LNCaP clone FGC (cell line): Measurements from ENCODE around the gene C10orf71.

Experiments
- DNase-seq: peaks from one replicate; pipeline ENCODE4 v3.0.0-alpha.2; 2011; ENCODE audit warnings: low read depth
- H3K4me3 ChIP-seq: 2 replicates; pipeline ENCODE4 v1.5.1; 2011; ENCODE audit warnings: mild to moderate bottlenecking, low read depth, low read length, control low read depth
- TF ChIP-seq, protein P1 (sequence below): IDR thresholded peaks from 2 replicates; pipeline ENCODE4 v1.5.1; 2012; ENCODE audit warnings: mild to moderate bottlenecking; ENCODE audit not compliant: control insufficient read depth, insufficient read depth; ENCODE audit errors: extremely low read depth

The C10orf71 gene

DNA sequence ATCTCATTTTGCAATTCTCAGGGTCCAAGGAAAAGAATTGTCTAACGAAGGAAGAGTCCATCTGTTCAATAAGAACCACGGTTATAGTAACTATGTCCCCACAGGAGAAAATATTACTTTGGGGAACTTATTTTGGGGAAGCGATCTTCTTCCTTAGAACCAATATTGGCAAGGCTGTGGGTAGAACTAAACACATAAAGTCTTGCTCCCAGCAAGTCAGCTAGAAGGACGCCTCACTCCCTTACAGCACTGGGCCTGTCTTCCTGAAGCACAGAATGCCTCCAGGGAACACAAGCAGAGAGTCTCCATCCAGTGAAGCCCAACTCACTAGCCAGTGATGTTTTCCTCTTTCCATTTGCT lies 30.2 kb downstream of the C10orf71 start:
- no peak overlapping the region for H3K4me3 ChIP-seq
- no peak for DNase-seq
- TF ChIP-seq, protein P1, sequence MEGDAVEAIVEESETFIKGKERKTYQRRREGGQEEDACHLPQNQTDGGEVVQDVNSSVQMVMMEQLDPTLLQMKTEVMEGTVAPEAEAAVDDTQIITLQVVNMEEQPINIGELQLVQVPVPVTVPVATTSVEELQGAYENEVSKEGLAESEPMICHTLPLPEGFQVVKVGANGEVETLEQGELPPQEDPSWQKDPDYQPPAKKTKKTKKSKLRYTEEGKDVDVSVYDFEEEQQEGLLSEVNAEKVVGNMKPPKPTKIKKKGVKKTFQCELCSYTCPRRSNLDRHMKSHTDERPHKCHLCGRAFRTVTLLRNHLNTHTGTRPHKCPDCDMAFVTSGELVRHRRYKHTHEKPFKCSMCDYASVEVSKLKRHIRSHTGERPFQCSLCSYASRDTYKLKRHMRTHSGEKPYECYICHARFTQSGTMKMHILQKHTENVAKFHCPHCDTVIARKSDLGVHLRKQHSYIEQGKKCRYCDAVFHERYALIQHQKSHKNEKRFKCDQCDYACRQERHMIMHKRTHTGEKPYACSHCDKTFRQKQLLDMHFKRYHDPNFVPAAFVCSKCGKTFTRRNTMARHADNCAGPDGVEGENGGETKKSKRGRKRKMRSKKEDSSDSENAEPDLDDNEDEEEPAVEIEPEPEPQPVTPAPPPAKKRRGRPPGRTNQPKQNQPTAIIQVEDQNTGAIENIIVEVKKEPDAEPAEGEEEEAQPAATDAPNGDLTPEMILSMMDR, result no peak

DNA sequence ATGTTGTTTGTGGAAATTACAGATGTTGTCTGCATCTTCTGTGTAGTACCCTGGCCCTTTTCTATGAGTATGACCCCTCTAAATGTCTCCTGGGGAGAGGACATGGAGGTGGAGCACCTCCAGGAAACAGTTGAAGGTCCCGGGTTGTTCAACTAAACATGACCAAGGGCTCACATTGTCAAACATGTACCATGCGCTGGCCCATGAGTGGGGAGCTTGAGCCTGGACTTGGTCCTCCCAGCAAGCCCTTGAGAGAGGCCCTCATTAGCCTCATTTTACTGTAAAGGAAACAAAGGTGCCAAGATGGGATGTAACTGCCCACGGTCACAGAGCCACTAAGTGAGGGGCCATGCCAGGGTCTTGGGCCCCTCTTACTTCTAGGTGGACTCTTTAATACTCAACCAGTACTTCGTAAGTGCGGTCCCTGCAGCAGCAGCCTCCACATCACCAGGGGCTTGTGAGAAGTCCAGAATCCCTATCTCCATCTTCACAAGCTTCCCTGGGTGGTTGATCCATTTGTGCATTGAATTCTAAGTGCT lies 31.2 kb downstream of the C10orf71 start:
- DNase-seq, result no peak
- TF ChIP-seq, protein P1, result no peak
- no peak overlapping the region for H3K4me3 ChIP-seq

DNA sequence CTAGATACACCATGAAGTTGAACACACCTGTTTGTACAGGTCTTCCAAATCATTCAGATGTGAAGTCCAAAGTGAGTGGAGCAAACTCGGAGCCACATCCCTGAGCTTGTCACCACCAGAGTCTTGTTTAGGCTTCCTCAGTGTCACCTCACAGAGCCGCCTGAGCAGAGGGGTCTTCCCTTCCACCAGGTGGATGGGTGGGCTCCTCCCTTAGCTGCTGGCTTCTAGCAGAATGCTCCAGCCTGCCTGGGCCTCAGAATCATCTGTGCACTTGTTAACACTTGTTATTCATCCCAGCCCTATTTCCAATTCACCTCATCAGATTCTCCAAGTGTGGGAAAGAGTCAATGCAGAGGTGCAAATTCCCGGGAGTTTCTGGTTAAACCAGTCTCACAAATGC lies 32.5 kb downstream of the C10orf71 start:
- DNase-seq, result no peak
- no peak overlapping the region for H3K4me3 ChIP-seq
- TF ChIP-seq, protein P1, result no peak

DNA sequence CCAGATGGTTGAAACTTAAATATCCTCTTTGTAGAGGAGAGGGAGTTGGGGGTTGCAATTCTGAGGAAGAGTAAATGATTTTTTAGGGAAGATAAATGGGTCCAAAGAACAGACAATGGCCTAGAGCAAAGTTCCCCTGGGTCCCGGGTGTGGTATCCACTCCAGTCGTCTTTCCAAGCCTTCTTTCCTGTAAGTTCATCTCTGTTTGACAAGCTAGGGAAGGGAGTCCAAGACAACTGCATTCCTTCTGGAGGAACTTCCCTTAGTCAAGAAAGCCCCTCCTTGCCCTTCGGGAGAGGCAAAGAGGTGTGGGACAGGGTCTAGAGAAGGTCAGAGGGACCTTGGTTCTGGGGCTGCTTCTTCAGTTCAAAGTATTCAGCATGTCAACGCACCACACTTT lies 33.4 kb downstream of the C10orf71 start:
- TF ChIP-seq, protein P1, result no peak
- DNase-seq, result no peak
- no peak overlapping the region for H3K4me3 ChIP-seq

DNA sequence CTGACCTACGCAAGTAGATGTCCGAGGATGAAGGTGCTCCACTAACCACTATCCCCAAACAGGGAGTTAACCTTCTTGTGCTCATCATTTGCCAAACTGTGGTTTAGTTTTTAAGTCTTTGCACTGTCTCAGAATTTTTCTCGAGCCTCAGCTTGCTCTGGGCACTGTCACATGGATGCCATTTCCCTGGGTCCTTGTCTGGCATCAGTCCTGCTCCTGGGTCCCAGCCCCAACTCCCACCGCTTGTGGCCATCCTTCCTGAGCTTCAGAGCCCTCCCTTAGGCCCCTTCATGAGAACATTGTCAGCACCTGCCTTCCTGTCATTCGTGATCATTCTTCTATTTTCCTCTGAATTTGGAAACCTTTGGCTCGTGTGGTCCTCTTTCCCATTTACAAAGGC lies 33.8 kb downstream of the C10orf71 start:
- H3K4me3 ChIP-seq, result no peak overlapping the region
- TF ChIP-seq, protein P1, result no peak
- DNase-seq, result no peak

DNA sequence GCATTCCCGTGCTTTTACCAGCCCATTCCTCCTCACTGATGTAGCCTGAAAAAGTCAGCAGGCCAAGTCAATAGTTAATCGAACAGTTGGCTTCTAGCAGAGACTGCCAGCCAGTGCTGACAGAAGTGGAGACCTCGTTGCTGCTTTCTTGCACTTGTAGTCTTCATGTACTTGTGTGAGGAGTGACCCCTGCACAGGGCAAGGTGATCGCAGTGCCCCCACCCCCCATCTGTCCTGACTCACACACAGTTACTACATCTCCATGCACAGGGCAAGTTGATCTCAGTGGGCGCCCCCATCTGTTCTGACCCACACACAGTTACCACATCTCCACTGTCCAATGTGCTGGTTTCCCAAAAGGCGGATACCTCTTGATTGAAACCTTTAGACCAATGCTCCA lies 34.2 kb downstream of the C10orf71 start:
- TF ChIP-seq, protein P1, result no peak
- H3K4me3 ChIP-seq, result no peak overlapping the region
- no peak for DNase-seq

DNA sequence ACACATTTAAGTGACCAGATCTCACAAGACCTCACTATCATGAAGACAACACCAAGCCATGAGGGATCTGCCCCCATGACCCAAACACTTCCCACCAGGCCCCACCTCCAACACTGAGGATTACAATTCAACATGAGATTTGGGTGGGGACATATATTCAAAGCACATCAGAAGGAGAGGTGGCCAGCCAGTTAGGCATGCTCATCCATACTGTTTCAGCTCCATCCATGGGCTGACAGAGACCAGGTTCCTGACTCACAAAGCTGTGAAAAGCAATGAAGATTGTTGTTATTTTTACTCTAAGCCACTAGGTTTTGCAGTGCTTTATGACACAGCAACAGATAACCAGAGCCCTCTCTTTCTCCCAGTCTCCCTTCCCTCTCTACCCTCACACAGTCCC lies 36.0 kb downstream of the C10orf71 start:
- TF ChIP-seq, protein P1, result no peak
- no peak for DNase-seq

More for the DNA sequence above, 36.0 kb downstream of the C10orf71 start:
- no peak overlapping the region for H3K4me3 ChIP-seq
